ENCODE results near the gene TKTL1. TPM values are rescaled to one million over a fixed set of nuclear protein-coding genes. Genes with fewer than 3 reads are reported as not detected.

Gene TKTL1
- total RNA-seq, 6 experiments from 2014 or later: 0.06 TPM; not detected in 5

- intact Hi-C loops (cut with DNase I): no loop called here
- Histone ChIP-seq H3K4me1 (peaks cover 0 to 5% (median 1%) of the 10 kb centered on the region in 4 donors), H3K4me3 (no peak overlapping the region), H3K27me3 (no peaks in the 10 kb centered on the region), H3K27ac (no peak overlapping the region), H3K36me3 (no peaks in the 10 kb centered on the region), H3K9me3 (no peaks in the 10 kb centered on the region)
- no CpG with 5 or more reads among the region's 12 CpGs for WGBS (ENCODE audit: insufficient coverage, low coverage, low lambda C conversion rate, missing lambda C conversion rate)
- no peak for DNase-seq
- no peak for TF ChIP-seq POLR2A (IDR thresholded peaks at IDR 0.05)
- TF ChIP-seq CTCF (IDR thresholded peaks at IDR 0.05): no peak
- ATAC-seq: no peak
Measured at GRCh38 chrX:154355776-154356140, 60.2 kb downstream of the TKTL1 start.

GRCh38 chrX:154356596-154356995 lies 61.0 kb downstream of the TKTL1 start:
- no CpG with 5 or more reads among the region's 13 CpGs for WGBS (ENCODE audit: insufficient coverage, low coverage, low lambda C conversion rate, missing lambda C conversion rate)
- Histone ChIP-seq H3K4me1 (peaks cover 0 to 5% (median 0%) of the 10 kb centered on the region in 4 donors), H3K27me3 (no peaks in the 10 kb centered on the region), H3K27ac (no peak overlapping the region), H3K4me3 (no peak overlapping the region), H3K36me3 (no peaks in the 10 kb centered on the region), H3K9me3 (no peaks in the 10 kb centered on the region)
- DNase-seq (no peak), ATAC-seq (no peak)
- TF ChIP-seq CTCF (IDR thresholded peaks at IDR 0.05) (no peak), POLR2A (IDR thresholded peaks at IDR 0.05) (no peak)
- intact Hi-C loops (cut with DNase I): no loop called here

- no peak for DNase-seq
- peaks cover 0 to 5% (median 0%) of the 10 kb centered on the region in 4 donors for H3K4me1 ChIP-seq
- intact Hi-C loops (cut with DNase I): no loop called here
- H3K27me3 ChIP-seq: no peaks in the 10 kb centered on the region
- peaks cover 0 to 3% (median 0%) of the 10 kb centered on the region in 4 donors for H3K36me3 ChIP-seq
- 98% methylated on average over 17 of the region's 27 CpGs for WGBS (ENCODE audit: insufficient coverage, low coverage, low lambda C conversion rate, missing lambda C conversion rate)
- no peak overlapping the region for H3K27ac ChIP-seq
- no peaks in the 10 kb centered on the region for H3K9me3 ChIP-seq
- ATAC-seq: no peak
- H3K4me3 ChIP-seq: no peak overlapping the region
- TF ChIP-seq POLR2A (IDR thresholded peaks at IDR 0.05): no peak
- no peak for TF ChIP-seq CTCF (IDR thresholded peaks at IDR 0.05)
Measured at GRCh38 chrX:154357205-154357604, 61.6 kb downstream of the TKTL1 start.

- Histone ChIP-seq H3K36me3 (peaks cover 0 to 3% (median 0%) of the 10 kb centered on the region in 4 donors), H3K27ac (peak overlapping the region in 1 of 3 donors; percentile 37), H3K9me3 (no peaks in the 10 kb centered on the region), H3K4me3 (no peak overlapping the region), H3K27me3 (no peaks in the 10 kb centered on the region), H3K4me1 (peaks cover 0 to 5% (median 0%) of the 10 kb centered on the region in 4 donors)
- TF ChIP-seq POLR2A (IDR thresholded peaks at IDR 0.05) (no peak), CTCF (IDR thresholded peaks at IDR 0.05) (no peak)
- WGBS (ENCODE audit: insufficient coverage, low coverage, low lambda C conversion rate, missing lambda C conversion rate): no CpG with 5 or more reads among the region's 11 CpGs
- DNase-seq (no peak), ATAC-seq (no peak)
- intact Hi-C loops (cut with DNase I): no loop called here
Measured at GRCh38 chrX:154358011-154358410, 62.4 kb downstream of the TKTL1 start.

- Histone ChIP-seq H3K4me3 (no peak overlapping the region), H3K9me3 (no peaks in the 10 kb centered on the region), H3K36me3 (peaks cover 0 to 3% (median 0%) of the 10 kb centered on the region in 4 donors), H3K27me3 (no peaks in the 10 kb centered on the region), H3K27ac (peak overlapping the region in 1 of 3 donors; percentile 37), H3K4me1 (peaks cover 0 to 5% (median 0%) of the 10 kb centered on the region in 4 donors)
- TF ChIP-seq POLR2A (IDR thresholded peaks at IDR 0.05) (no peak), CTCF (IDR thresholded peaks at IDR 0.05) (no peak)
- ATAC-seq (peak; percentile 81 to 93 (median 84)), DNase-seq (peak; percentile 69 to 86 (median 84))
- intact Hi-C loops (cut with DNase I): no loop called here
- WGBS (ENCODE audit: insufficient coverage, low coverage, low lambda C conversion rate, missing lambda C conversion rate): no CpG with 5 or more reads among the region's 6 CpGs
Measured at GRCh38 chrX:154358829-154359228, 63.2 kb downstream of the TKTL1 start.

Measured in right lobe of liver (tissue), 6 donors.